GM21526 (cell line): ENCODE data around the gene PHETA1.
A peak's percentile ranks its signal among the peaks of the same experiment; 100 is the strongest.

ENCODE experiments used
- ATAC-seq: cut with Tn5 transposase; IDR thresholded peaks from one replicate; pipeline ENCODE4 v1.9.1; 2021; ENCODE audit warnings: moderate library complexity; ENCODE audit not compliant: unreplicated experiment, low FRiP score

Gene PHETA1

GRCh38 chr12:111368788-111369495 is at the start of gene PHETA1:
TSS of gene PHETA1 (minus strand) at chr12:111369095. CDS start at chr12:111363427, 5,668 bp downstream.
- ATAC-seq, result peak; percentile 83

- ATAC-seq, result no peak
Measured at GRCh38 chr12:111418594-111418880, 49.6 kb upstream of the PHETA1 start.

- ATAC-seq, result no peak
Measured at GRCh38 chr12:111417784-111418593, 49.1 kb upstream of the PHETA1 start.

GRCh38 chr12:111417290-111417689 is 48.4 kb upstream of the PHETA1 start:
- no peak for ATAC-seq

GRCh38 chr12:111414711-111415252 is 45.9 kb upstream of the PHETA1 start:
- ATAC-seq, result no peak

- no peak for ATAC-seq
Measured at GRCh38 chr12:111413442-111414086, 44.7 kb upstream of the PHETA1 start.

- ATAC-seq, result no peak
Measured at GRCh38 chr12:111412830-111413441, 44.0 kb upstream of the PHETA1 start.

GRCh38 chr12:111412007-111412829 is 43.3 kb upstream of the PHETA1 start:
- ATAC-seq, result no peak

- no peak for ATAC-seq
Measured at GRCh38 chr12:111411185-111411764, 42.4 kb upstream of the PHETA1 start.

- no peak for ATAC-seq
Measured at GRCh38 chr12:111410431-111411184, 41.7 kb upstream of the PHETA1 start.

- no peak for ATAC-seq
Measured at GRCh38 chr12:111409780-111410430, 41.0 kb upstream of the PHETA1 start.

GRCh38 chr12:111409403-111409779 is 40.5 kb upstream of the PHETA1 start:
- no peak for ATAC-seq

- ATAC-seq, result no peak
Measured at GRCh38 chr12:111408686-111409402, 39.9 kb upstream of the PHETA1 start.

GRCh38 chr12:111408116-111408440 is 39.2 kb upstream of the PHETA1 start:
- no peak for ATAC-seq

- ATAC-seq, result no peak
Measured at GRCh38 chr12:111407377-111408115, 38.7 kb upstream of the PHETA1 start.

GRCh38 chr12:111406474-111407376 is 37.8 kb upstream of the PHETA1 start:
- ATAC-seq, result no peak
